Vagina (tissue), 2 donors: Measurements from ENCODE around the gene POGLUT2. TPM values are rescaled to one million over a fixed set of nuclear protein-coding genes. Genes with fewer than 3 reads are reported as not detected.
A peak's percentile ranks its signal among the peaks of the same experiment; 100 is the strongest.

ENCODE experiments used
- DNase-seq, 2 donors: peaks; one replicate each; pipeline ENCODE4 v3.0.0-alpha.2; 2017; ENCODE audit errors: extremely low spot score in 2 of 2
- H3K27ac ChIP-seq: fragments of 200-600 bp; sonication (generic); one replicate; pipeline ENCODE4 v1.5.1; 2019
- H3K27me3 ChIP-seq: fragments of 200-600 bp; sonication (generic); one replicate; pipeline ENCODE4 v1.5.1; 2019
- H3K36me3 ChIP-seq, 2 donors: fragments of 200-600 bp; sonication (generic); one replicate each; pipeline ENCODE4 v1.5.1; 2017 to 2019
- H3K4me1 ChIP-seq: fragments of 200-600 bp; sonication (generic); one replicate; pipeline ENCODE4 v1.5.1; 2019
- H3K4me3 ChIP-seq, 2 donors: fragments of 200-600 bp; sonication (generic); 1 replicate in 1 of 2; 2 replicates in 1 of 2; pipeline ENCODE4 v1.5.1; 2016 to 2019
- H3K9me3 ChIP-seq: fragments of 200-600 bp; sonication (generic); one replicate; pipeline ENCODE4 v1.5.1; 2019
- POLR2A ChIP-seq, 2 donors: fragments of 450-650 bp; IDR thresholded peaks; one replicate each; pipeline ENCODE4 v1.6.1; 2017; ENCODE audit warnings: antibody characterized with exemption in 2 of 2, mild to moderate bottlenecking in 2 of 2, moderate library complexity in 2 of 2
- POLR2AphosphoS5 ChIP-seq, 2 donors: sonication (generic); formaldehyde crosslinking; IDR thresholded peaks; one replicate each; pipeline ENCODE4 v1.9.0; 2017; ENCODE audit warnings: antibody characterized with exemption in 2 of 2, mild to moderate bottlenecking in 2 of 2, low read depth in 1 of 2; ENCODE audit not compliant: insufficient read depth in 1 of 2
- intact Hi-C: fragments of 100-400 bp; cut with DNase I; formaldehyde crosslinking; loops from one replicate; pipeline ENCODE4 v1.15.1; 2023
- total RNA-seq: library from RNA; depleted of rRNA; stranded (reverse); fragments of >200 nt; gene quantifications from one replicate; pipeline ENCODE4 v1.2.3, GENCODE V29; 2016
- TF ChIP-seq, protein P1 (sequence below), 3 experiments: fragments of 450-650 bp in 2 of 3; fragments of 200-600 bp in 1 of 3; sonication (generic) in 1 of 3; IDR thresholded peaks; one replicate each; pipeline ENCODE4 v1.5.1; 2017 to 2019; ENCODE audit warnings: antibody characterized with exemption in 3 of 3, mild to moderate bottlenecking in 2 of 3, moderate library complexity in 2 of 3

The POGLUT2 gene
- total RNA-seq, 1 donor from 2014 or later, result 5.4 TPM

DNA sequence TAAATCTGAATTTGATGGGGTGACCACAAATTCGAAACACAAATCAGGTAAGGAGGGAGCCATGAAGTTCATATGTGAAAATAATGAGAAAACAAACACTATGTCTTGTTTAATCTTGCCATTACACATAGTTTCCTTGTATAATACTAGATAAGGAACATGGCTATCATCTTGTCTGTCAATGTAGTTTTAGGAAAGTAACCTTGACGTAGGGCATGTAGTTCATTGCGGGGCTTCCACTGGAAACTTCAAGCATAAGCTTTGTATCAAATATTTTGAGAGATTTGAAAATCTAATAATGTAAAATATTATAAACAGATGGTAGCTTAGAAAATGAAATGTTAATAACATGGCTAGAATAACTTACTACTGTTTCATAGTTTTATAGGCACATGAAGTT is 8.9 kb upstream of the POGLUT2 start:
- Histone ChIP-seq H3K27me3 (no peaks in the 10 kb centered on the region), H3K36me3 (peaks cover 0 to 6% of the 10 kb centered on the region in 2 donors), H3K27ac (no peak overlapping the region), H3K4me3 (no peak overlapping the region), H3K4me1 (no peaks in the 10 kb centered on the region), H3K9me3 (no peaks in the 10 kb centered on the region)
- no peak for DNase-seq
- TF ChIP-seq, protein P1, sequence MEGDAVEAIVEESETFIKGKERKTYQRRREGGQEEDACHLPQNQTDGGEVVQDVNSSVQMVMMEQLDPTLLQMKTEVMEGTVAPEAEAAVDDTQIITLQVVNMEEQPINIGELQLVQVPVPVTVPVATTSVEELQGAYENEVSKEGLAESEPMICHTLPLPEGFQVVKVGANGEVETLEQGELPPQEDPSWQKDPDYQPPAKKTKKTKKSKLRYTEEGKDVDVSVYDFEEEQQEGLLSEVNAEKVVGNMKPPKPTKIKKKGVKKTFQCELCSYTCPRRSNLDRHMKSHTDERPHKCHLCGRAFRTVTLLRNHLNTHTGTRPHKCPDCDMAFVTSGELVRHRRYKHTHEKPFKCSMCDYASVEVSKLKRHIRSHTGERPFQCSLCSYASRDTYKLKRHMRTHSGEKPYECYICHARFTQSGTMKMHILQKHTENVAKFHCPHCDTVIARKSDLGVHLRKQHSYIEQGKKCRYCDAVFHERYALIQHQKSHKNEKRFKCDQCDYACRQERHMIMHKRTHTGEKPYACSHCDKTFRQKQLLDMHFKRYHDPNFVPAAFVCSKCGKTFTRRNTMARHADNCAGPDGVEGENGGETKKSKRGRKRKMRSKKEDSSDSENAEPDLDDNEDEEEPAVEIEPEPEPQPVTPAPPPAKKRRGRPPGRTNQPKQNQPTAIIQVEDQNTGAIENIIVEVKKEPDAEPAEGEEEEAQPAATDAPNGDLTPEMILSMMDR (IDR thresholded peaks at IDR 0.05), result no peak
- TF ChIP-seq POLR2AphosphoS5 (IDR thresholded peaks at IDR 0.05; ENCODE audit: insufficient read depth in 1 of 2, low read depth in 1 of 2) (no peak), POLR2A (IDR thresholded peaks at IDR 0.05) (no peak)
- intact Hi-C loops, result no loop called here

DNA sequence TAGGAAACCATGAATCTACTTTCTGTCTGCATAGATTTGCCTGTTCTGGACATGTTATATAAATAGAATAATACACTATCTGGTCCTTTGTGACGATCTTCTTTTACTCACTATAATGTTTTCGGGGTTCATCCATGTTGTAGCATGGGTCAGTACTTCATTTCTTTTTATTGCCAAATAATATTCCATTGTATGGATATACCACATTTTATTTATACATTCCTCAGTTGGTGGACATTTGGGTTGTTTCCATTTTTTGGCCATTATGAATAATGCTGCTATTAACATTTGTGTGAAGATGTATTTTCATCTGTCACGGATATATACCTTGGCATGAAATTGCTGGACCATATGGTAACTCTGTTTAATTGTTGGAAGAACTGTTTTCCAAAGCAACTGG is 6.9 kb upstream of the POGLUT2 start:
- Histone ChIP-seq H3K4me1 (no peaks in the 10 kb centered on the region), H3K4me3 (no peak overlapping the region), H3K27me3 (no peaks in the 10 kb centered on the region), H3K36me3 (no peaks in the 10 kb centered on the region), H3K9me3 (no peaks in the 10 kb centered on the region), H3K27ac (no peak overlapping the region)
- TF ChIP-seq POLR2A (IDR thresholded peaks at IDR 0.05) (no peak), POLR2AphosphoS5 (IDR thresholded peaks at IDR 0.05; ENCODE audit: insufficient read depth in 1 of 2, low read depth in 1 of 2) (no peak)
- TF ChIP-seq, protein P1 (IDR thresholded peaks at IDR 0.05), result no peak
- intact Hi-C loops, result no loop called here
- no peak for DNase-seq

GRCh38 chr13:102800145-102801041 is 1.6 kb upstream of the POGLUT2 start:
- TF ChIP-seq, protein P1 (IDR thresholded peaks at IDR 0.05), result peak in 2 of 3 experiments; percentile 42 to 52
- peak; percentile 7 to 60 for TF ChIP-seq POLR2AphosphoS5 (IDR thresholded peaks at IDR 0.05; ENCODE audit: insufficient read depth in 1 of 2, low read depth in 1 of 2)
- TF ChIP-seq POLR2A (IDR thresholded peaks at IDR 0.05), result no peak
- intact Hi-C loops, result no loop called here
- H3K27ac ChIP-seq, result peak overlapping the region; percentile 78
- H3K4me1 ChIP-seq, result peaks cover 6% of the 10 kb centered on the region
- no peak for DNase-seq
- H3K36me3 ChIP-seq, result no peaks in the 10 kb centered on the region
- no peaks in the 10 kb centered on the region for H3K9me3 ChIP-seq
- no peaks in the 10 kb centered on the region for H3K27me3 ChIP-seq
- H3K4me3 ChIP-seq, result peak overlapping the region; percentile 65 to 80

DNA sequence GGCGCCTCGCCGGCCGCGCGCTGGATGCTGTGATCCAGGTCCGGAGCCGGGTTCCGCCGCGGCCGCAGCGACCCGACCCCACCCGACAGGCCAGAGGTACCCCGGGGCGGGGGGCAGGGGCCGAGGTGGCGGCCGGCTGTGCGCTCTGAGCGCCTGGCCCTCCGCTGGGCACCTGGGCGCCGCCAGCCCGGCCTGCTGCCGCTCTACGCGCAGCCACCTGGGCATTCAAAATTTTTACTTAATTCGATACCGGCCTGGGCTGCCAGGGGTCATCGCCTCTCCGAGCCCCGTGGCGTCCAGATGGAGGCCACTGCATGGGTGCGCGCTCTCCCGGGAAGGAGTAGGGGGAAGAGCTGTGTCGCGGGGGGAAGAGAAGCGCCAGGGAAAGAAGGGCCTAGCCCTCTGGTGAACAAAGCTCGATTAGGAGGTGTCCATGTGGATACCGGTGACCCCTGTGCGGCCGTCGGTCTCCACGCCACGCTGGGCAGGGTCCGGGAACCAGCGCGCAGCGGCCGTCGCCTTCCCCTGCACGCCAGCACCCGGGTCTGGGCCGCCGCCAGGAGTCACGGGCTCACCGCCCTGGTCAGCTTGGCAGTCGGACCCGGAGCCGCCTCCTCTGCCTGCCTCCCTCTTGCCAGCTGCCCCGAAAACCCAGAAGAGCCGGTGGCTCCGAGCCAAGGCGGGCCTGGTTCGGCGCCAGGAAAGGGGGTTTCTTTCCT is 809 bp upstream of the POGLUT2 start:
- no peak for DNase-seq
- no peaks in the 10 kb centered on the region for H3K27me3 ChIP-seq
- no peaks in the 10 kb centered on the region for H3K36me3 ChIP-seq
- H3K27ac ChIP-seq, result peak overlapping the region; percentile 78
- peaks cover 6% of the 10 kb centered on the region for H3K4me1 ChIP-seq
- intact Hi-C loops, result no loop called here
- TF ChIP-seq, protein P1 (IDR thresholded peaks at IDR 0.05), result no peak
- TF ChIP-seq POLR2A (IDR thresholded peaks at IDR 0.05), result no peak
- no peak for TF ChIP-seq POLR2AphosphoS5 (IDR thresholded peaks at IDR 0.05; ENCODE audit: insufficient read depth in 1 of 2, low read depth in 1 of 2)
- H3K4me3 ChIP-seq, result peak overlapping the region; percentile 65 to 80
- no peaks in the 10 kb centered on the region for H3K9me3 ChIP-seq
